Progenitor cell of endocrine pancreas (in vitro differentiated cells): ENCODE results near the gene RAD51B. TPM values are rescaled to one million over a fixed set of nuclear protein-coding genes. Genes with fewer than 3 reads are reported as not detected.
A peak's percentile ranks its signal among the peaks of the same experiment; 100 is the strongest.

Source experiments
- DNase-seq: peaks from one replicate; pipeline ENCODE4 v3.0.0; 2021; ENCODE audit warnings: low spot score; ENCODE audit not compliant: unreplicated experiment
- H3K27ac Mint-ChIP-seq: 2 replicates; pipeline ENCODE4 v1.8.0; 2021; ENCODE audit warnings: mild to moderate bottlenecking, moderate library complexity, mixed read lengths
- H3K27me3 Mint-ChIP-seq: 2 replicates; pipeline ENCODE4 v1.8.0; 2021; ENCODE audit warnings: mixed read lengths
- H3K36me3 Mint-ChIP-seq: 2 replicates; pipeline ENCODE4 v1.8.0; 2022; ENCODE audit warnings: mixed read lengths; ENCODE audit not compliant: insufficient read depth
- H3K4me1 Mint-ChIP-seq: 2 replicates; pipeline ENCODE4 v1.8.0; 2021; ENCODE audit warnings: low read depth, mixed read lengths
- H3K4me3 Mint-ChIP-seq: 2 replicates; pipeline ENCODE4 v1.8.0; 2021; ENCODE audit warnings: low read depth, mild to moderate bottlenecking, moderate library complexity, mixed read lengths
- H3K9me3 Mint-ChIP-seq: 2 replicates; pipeline ENCODE4 v1.8.0; 2021; ENCODE audit warnings: low read depth, mixed read lengths
- total RNA-seq: library from RNA; stranded (reverse); gene quantifications from 2 replicates; pipeline ENCODE4 v1.2.1, GENCODE V29; 2021
- TF ChIP-seq, protein P1 (sequence below): fragments of 200-600 bp; sonication (generic); IDR thresholded peaks from one replicate; pipeline ENCODE4 v1.5.0; 2021; ENCODE audit warnings: antibody characterized with exemption, mild to moderate bottlenecking; ENCODE audit not compliant: unreplicated experiment

RAD51B gene
- total RNA-seq, 1 donor from 2014 or later = 24.7 TPM

DNA sequence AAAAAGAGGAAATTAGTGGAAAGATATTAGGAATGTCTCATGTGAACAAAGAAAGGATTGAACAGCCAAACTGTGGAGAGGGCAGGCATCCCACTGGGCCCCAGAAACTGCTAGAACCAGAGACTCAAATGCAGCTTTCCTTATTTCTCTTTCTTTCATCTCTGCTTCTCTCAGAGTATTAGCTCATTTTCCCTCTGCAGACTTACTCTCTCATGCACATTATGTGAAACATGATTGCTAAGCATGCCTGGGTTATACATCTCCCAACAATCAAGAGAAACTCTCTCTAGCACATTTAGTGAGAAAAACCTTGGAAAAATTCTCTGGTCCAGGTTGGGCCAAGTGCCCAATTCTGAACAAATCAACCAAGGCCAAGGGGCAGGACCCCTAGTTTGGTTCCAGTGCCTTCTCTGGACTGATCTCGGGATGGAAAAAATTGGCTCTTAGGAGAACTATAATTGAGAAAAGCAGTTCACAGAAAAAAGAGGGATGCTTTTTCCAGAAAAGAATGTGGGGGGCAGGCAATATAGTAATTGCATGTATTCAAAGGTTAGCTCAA, 313.1 kb downstream of the RAD51B start:
- no peak overlapping the region for H3K4me3 Mint-ChIP-seq
- H3K36me3 Mint-ChIP-seq = no peaks in the 10 kb centered on the region
- TF ChIP-seq, protein P1, sequence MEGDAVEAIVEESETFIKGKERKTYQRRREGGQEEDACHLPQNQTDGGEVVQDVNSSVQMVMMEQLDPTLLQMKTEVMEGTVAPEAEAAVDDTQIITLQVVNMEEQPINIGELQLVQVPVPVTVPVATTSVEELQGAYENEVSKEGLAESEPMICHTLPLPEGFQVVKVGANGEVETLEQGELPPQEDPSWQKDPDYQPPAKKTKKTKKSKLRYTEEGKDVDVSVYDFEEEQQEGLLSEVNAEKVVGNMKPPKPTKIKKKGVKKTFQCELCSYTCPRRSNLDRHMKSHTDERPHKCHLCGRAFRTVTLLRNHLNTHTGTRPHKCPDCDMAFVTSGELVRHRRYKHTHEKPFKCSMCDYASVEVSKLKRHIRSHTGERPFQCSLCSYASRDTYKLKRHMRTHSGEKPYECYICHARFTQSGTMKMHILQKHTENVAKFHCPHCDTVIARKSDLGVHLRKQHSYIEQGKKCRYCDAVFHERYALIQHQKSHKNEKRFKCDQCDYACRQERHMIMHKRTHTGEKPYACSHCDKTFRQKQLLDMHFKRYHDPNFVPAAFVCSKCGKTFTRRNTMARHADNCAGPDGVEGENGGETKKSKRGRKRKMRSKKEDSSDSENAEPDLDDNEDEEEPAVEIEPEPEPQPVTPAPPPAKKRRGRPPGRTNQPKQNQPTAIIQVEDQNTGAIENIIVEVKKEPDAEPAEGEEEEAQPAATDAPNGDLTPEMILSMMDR = no peak
- peaks cover 3% of the 10 kb centered on the region for H3K9me3 Mint-ChIP-seq
- H3K27me3 Mint-ChIP-seq = no peaks in the 10 kb centered on the region
- DNase-seq = no peak
- peaks cover 15% of the 10 kb centered on the region for H3K4me1 Mint-ChIP-seq
- H3K27ac Mint-ChIP-seq = peak overlapping the region; percentile 6

DNA sequence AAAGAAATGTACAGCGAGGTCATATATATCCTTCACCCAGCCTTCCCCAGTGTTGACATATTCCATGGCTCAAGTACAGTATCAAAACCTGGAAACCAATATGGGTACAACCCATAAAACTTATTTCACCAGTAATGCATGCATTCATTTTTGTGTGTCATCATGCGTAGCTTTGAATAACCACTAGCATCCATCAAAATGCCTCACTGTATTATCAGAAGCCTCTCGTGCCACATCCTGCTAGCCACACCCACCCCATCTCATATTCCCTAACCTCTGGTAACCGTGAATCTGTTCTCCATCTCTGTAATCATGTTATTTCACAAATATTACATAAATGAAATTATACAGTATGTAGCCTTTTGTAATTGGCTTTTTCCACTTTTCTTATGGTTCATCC, 314.3 kb downstream of the RAD51B start:
- Mint-ChIP-seq H3K9me3 (peaks cover 3% of the 10 kb centered on the region), H3K4me3 (no peak overlapping the region), H3K36me3 (no peaks in the 10 kb centered on the region), H3K27me3 (no peaks in the 10 kb centered on the region), H3K27ac (no peak overlapping the region), H3K4me1 (peaks cover 26% of the 10 kb centered on the region)
- DNase-seq = no peak
- TF ChIP-seq, protein P1 = no peak

DNA sequence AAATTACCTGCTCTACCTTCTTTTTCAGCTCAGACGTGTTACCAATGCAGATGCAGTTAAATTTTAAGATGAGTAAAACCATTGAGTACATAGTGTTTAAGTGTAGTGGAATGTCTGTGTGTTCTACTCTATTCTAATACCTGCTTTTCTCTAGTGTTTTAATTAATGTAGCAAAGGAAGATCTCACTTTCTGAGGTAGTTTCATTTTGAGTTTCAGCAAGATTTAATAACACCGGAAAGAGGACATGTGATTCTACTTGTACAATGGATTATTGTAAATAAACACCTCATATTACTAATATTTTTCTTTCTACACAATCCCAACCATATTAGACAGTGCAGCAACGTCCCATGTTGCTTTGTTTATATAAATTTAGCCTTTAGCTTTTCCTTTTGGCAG, 315.4 kb downstream of the RAD51B start:
- Mint-ChIP-seq H3K27me3 (no peaks in the 10 kb centered on the region), H3K4me1 (peaks cover 37% of the 10 kb centered on the region)
- TF ChIP-seq, protein P1 = no peak

DNA sequence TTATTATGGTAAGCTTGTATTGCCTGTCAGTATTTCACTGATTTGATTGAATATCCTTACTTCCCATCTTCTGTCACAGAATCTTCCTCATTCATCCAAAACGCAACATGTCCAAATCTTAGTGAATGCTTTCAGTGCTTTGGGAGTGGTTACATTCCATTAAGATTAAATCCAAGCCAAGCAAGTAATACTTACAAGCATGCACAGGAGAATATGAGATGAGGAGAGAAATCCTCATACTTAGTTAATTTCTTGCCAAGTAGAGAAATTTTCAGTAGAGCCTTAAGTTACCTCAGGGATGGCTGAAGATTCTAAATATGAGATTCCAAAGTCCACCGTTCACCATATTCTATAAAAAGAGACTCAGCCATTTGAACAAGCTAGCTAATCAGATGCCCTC, 316.0 kb downstream of the RAD51B start:
- peaks cover 39% of the 10 kb centered on the region for H3K4me1 Mint-ChIP-seq
- H3K27me3 Mint-ChIP-seq = no peaks in the 10 kb centered on the region
- DNase-seq = no peak
- TF ChIP-seq, protein P1 = no peak
- no peaks in the 10 kb centered on the region for H3K36me3 Mint-ChIP-seq
- no peak overlapping the region for H3K4me3 Mint-ChIP-seq
- peaks cover 3% of the 10 kb centered on the region for H3K9me3 Mint-ChIP-seq
- no peak overlapping the region for H3K27ac Mint-ChIP-seq

More for the DNA sequence above, 315.4 kb downstream of the RAD51B start:
- H3K36me3 Mint-ChIP-seq = no peaks in the 10 kb centered on the region
- H3K9me3 Mint-ChIP-seq = peaks cover 3% of the 10 kb centered on the region
- no peak overlapping the region for H3K27ac Mint-ChIP-seq
- DNase-seq = no peak
- H3K4me3 Mint-ChIP-seq = no peak overlapping the region

DNA sequence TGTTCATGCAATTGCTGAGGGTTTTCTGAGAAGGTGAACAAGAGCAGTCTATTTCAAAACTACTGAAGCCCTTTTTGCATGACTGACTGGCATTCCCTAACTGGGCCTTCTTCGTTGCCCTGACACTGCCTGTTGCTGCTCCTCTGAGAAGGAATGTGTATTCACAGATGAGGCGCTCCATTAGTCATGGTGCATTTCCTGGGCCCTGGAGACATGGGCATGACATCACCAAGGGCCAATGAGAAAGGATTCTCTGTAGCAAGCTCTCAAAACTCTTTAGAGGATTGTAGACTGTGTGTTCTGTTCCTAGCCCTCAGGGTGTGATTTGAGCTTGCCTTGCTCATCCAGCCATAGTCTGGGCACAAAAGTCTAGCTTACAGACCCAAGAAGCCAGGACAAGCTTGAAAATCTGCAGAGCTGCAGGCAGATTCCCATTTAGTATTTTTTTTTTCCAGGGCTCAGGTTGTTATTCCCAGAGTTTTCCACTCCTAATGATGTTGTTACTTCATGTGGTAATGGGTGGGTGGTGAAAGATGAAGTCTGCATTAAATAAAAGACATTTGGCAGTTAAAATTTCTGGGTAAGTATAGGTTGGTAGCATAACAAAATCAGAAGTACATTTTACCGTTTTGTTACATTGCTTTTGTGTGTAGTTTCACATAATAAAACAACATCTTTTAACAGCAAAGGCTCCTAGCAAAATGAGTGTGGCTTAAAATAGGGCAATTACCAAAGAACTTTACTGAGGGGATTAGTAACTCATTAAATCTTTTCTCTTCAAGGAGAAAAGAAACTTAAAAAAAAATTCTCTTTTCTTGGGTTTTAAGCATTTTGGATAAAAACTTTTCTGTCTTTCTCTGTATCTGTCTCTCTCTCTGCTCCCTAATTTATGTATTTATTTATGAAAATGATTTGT, 318.4 kb downstream of the RAD51B start:
- TF ChIP-seq, protein P1 = no peak
- Mint-ChIP-seq H3K27ac (peak overlapping the region; percentile 90), H3K4me3 (no peak overlapping the region), H3K27me3 (no peaks in the 10 kb centered on the region), H3K9me3 (peaks cover 3% of the 10 kb centered on the region), H3K4me1 (peaks cover 43% of the 10 kb centered on the region), H3K36me3 (no peaks in the 10 kb centered on the region)
- no peak for DNase-seq
